Natural killer cell (primary cell): Measurements from ENCODE around the gene SCAPER. TPM values are rescaled to one million over a fixed set of nuclear protein-coding genes. Genes with fewer than 3 reads are reported as not detected.
A peak's percentile ranks its signal among the peaks of the same experiment; 100 is the strongest.

Source experiments
- ATAC-seq, 3 donors: fragments of 150-1000 bp in 2 of 3; fragments of 200-7000 bp in 1 of 3; cut with Tn5 transposase; 1 replicate in 1 of 3; 2 replicates in 2 of 3; pipeline ENCODE4 v1.10.0; 2021; ENCODE audit warnings: mild to moderate bottlenecking in 2 of 3, moderate library complexity in 2 of 3
- DNase-seq, 2 donors: peaks; one replicate each; pipeline versions ENCODE4 v3.0.0 to v3.0.0-alpha.2; 2013 to 2021; ENCODE audit warnings: mixed read lengths in 1 of 2
- H3K27ac ChIP-seq: one replicate; pipeline ENCODE4 v1.5.1; 2013; ENCODE audit warnings: mild to moderate bottlenecking, low read length
- H3K27me3 ChIP-seq: one replicate; pipeline ENCODE4 v1.6.1; 2013; ENCODE audit warnings: low read length; ENCODE audit not compliant: control insufficient read depth, insufficient read depth
- H3K36me3 ChIP-seq: one replicate; pipeline ENCODE4 v1.6.1; 2013; ENCODE audit warnings: low read length; ENCODE audit not compliant: control insufficient read depth, insufficient read depth
- H3K4me1 ChIP-seq: one replicate; pipeline ENCODE4 v1.6.1; 2013; ENCODE audit warnings: low read length; ENCODE audit not compliant: control insufficient read depth, insufficient read depth
- H3K4me3 ChIP-seq: one replicate; pipeline ENCODE4 v1.5.1; 2013; ENCODE audit warnings: low read length
- H3K9me3 ChIP-seq: one replicate; pipeline ENCODE4 v1.6.1; 2013; ENCODE audit warnings: low read length; ENCODE audit not compliant: control insufficient read depth, insufficient read depth
- H3K27ac Mint-ChIP-seq, 2 donors: one replicate each; pipeline ENCODE4 v1.8.0; 2022; ENCODE audit warnings: mild to moderate bottlenecking in 2 of 2, mixed read lengths in 2 of 2, moderate library complexity in 1 of 2
- H3K27me3 Mint-ChIP-seq, 2 donors: one replicate each; pipeline ENCODE4 v1.8.0; 2022; ENCODE audit warnings: low read depth in 2 of 2, mixed read lengths in 2 of 2
- H3K36me3 Mint-ChIP-seq: one replicate; pipeline ENCODE4 v1.8.0; 2022; ENCODE audit warnings: mixed read lengths
- H3K4me1 Mint-ChIP-seq, 2 donors: one replicate each; pipeline ENCODE4 v1.8.0; 2022; ENCODE audit warnings: mixed read lengths in 2 of 2
- H3K4me3 Mint-ChIP-seq: one replicate; pipeline ENCODE4 v1.8.0; 2022; ENCODE audit warnings: mild to moderate bottlenecking, moderate library complexity, mixed read lengths
- H3K9me3 Mint-ChIP-seq, 2 donors: one replicate each; pipeline ENCODE4 v1.8.0; 2022; ENCODE audit warnings: mixed read lengths in 2 of 2
- WGBS: methylation state at CpG from one replicate; pipeline ENCODE4 v1.1.7; 2013; ENCODE audit warnings: missing lambda C conversion rate; ENCODE audit not compliant: insufficient coverage; 5-methylcytosine and 5-hydroxymethylcytosine counted together
- intact Hi-C: fragments of 100-400 bp; cut with micrococcal nuclease; formaldehyde crosslinking; loops from one replicate; pipeline ENCODE4 v1.14.2; 2022
- total RNA-seq, 4 donors: library from RNA; stranded (reverse); fragments of 120-200 nt in 1 of 4; gene quantifications; one replicate each; pipeline versions ENCODE4 v1.2.3 to v1.2.4, GENCODE V29; 2013 to 2022
- TF ChIP-seq, protein P1 (sequence below): fragments of 200-600 bp; IDR thresholded peaks from one replicate; pipeline ENCODE4 v1.8.0; 2022; ENCODE audit warnings: antibody characterized with exemption

SCAPER gene
- total RNA-seq, 3 donors from 2014 or later (not counting 1 experiment from before 2014, with no cell fraction given): 48.1 to 53.6 (median 51.8) TPM

DNA sequence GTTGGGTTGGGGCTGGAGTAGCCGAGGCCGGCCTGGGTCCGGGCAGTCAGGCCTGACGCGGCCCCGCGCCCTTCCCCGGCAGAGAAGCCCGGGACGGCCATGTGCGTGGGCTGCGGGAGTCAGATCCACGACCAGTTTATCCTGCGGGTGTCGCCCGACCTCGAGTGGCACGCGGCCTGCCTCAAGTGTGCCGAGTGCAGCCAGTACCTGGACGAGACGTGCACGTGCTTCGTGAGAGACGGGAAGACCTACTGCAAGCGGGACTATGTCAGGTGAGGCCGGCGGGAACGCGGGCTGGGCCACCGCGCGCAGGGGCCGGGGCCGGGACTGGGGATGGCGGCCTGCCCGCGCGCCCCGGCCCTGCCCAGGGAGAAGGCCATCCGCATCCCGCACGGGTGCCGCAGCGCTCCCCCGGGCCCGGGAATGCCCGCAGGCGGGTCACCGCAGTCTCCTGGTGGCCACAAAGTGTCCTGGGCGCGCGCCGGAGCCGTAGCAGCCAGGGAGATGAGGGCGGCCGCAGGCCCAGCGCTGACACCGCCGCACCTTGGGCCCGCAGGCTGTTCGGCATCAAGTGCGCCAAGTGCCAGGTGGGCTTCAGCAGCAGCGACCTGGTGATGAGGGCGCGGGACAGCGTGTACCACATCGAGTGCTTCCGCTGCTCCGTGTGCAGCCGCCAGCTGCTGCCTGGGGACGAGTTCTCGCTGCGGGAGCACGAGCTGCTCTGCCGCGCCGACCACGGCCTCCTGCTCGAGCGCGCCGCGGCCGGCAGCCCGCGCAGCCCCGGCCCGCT is 567.2 kb downstream of the SCAPER start:
- no peak overlapping the region for H3K4me3 ChIP-seq
- Mint-ChIP-seq H3K27ac (peak overlapping the region in 1 of 2 donors; percentile 52), H3K27me3 (peaks cover 66 to 72% of the 10 kb centered on the region in 2 donors), H3K4me1 (peaks cover 59 to 70% of the 10 kb centered on the region in 2 donors), H3K9me3 (no peaks in the 10 kb centered on the region), H3K36me3 (no peaks in the 10 kb centered on the region), H3K4me3 (peak overlapping the region; percentile 70)
- TF ChIP-seq, protein P1, sequence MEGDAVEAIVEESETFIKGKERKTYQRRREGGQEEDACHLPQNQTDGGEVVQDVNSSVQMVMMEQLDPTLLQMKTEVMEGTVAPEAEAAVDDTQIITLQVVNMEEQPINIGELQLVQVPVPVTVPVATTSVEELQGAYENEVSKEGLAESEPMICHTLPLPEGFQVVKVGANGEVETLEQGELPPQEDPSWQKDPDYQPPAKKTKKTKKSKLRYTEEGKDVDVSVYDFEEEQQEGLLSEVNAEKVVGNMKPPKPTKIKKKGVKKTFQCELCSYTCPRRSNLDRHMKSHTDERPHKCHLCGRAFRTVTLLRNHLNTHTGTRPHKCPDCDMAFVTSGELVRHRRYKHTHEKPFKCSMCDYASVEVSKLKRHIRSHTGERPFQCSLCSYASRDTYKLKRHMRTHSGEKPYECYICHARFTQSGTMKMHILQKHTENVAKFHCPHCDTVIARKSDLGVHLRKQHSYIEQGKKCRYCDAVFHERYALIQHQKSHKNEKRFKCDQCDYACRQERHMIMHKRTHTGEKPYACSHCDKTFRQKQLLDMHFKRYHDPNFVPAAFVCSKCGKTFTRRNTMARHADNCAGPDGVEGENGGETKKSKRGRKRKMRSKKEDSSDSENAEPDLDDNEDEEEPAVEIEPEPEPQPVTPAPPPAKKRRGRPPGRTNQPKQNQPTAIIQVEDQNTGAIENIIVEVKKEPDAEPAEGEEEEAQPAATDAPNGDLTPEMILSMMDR: no peak
- no peaks in the 10 kb centered on the region for H3K9me3 ChIP-seq
- peaks cover 77% of the 10 kb centered on the region for H3K4me1 ChIP-seq
- WGBS: 6% methylated on average over 89 of the region's 89 CpGs
- H3K27ac ChIP-seq: no peak overlapping the region
- H3K36me3 ChIP-seq: no peaks in the 10 kb centered on the region
- intact Hi-C loops: no loop called here
- peak in 2 of 3 donors; percentile 12 to 33 for ATAC-seq
- DNase-seq: peak in 1 of 2 donors; percentile 60
- peaks cover 72% of the 10 kb centered on the region for H3K27me3 ChIP-seq

DNA sequence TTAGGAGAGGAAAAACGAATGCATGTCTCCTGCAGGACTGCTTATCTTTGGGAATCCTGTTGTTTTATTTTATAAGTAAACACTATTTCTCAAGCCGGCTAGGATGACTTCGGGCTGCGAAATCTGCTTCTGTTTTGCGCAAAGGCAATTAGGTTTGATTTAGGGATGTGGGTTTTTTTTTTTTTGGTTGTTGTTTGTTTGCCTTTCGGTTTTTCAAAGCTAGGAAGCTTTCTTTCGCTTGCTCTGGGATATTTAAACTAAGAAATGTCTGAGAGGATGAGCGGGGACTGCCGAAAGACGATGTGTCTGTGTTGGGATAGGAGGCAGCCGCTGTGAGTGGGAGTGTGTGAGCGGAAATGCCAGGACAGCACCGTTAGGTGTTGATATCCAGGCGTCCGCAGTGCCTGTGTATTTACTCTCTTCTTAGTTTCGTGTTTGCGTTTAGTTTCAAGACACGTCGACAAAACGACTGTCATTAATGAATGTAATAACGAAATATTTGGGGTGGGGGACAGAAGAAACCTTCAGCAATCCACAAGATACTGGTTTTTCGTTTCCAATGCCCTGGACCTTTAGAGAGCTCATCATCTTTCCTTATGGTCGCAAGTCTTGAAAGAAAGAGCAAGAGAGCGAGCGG is 568.0 kb downstream of the SCAPER start:
- 9% methylated on average over 25 of the region's 25 CpGs for WGBS
- Histone ChIP-seq H3K4me1 (peaks cover 74% of the 10 kb centered on the region), H3K9me3 (no peaks in the 10 kb centered on the region), H3K27me3 (peaks cover 70% of the 10 kb centered on the region), H3K36me3 (no peaks in the 10 kb centered on the region), H3K27ac (no peak overlapping the region), H3K4me3 (peak overlapping the region; percentile 8)
- peak in 1 of 2 donors; percentile 52 for DNase-seq
- Mint-ChIP-seq H3K4me3 (peak overlapping the region; percentile 70), H3K36me3 (no peaks in the 10 kb centered on the region), H3K27me3 (peaks cover 73 to 79% of the 10 kb centered on the region in 2 donors), H3K4me1 (peaks cover 59 to 68% of the 10 kb centered on the region in 2 donors), H3K9me3 (no peaks in the 10 kb centered on the region), H3K27ac (peak overlapping the region; percentile 35 to 52)
- TF ChIP-seq, protein P1: no peak
- no peak for ATAC-seq
- intact Hi-C loops: no loop called here

DNA sequence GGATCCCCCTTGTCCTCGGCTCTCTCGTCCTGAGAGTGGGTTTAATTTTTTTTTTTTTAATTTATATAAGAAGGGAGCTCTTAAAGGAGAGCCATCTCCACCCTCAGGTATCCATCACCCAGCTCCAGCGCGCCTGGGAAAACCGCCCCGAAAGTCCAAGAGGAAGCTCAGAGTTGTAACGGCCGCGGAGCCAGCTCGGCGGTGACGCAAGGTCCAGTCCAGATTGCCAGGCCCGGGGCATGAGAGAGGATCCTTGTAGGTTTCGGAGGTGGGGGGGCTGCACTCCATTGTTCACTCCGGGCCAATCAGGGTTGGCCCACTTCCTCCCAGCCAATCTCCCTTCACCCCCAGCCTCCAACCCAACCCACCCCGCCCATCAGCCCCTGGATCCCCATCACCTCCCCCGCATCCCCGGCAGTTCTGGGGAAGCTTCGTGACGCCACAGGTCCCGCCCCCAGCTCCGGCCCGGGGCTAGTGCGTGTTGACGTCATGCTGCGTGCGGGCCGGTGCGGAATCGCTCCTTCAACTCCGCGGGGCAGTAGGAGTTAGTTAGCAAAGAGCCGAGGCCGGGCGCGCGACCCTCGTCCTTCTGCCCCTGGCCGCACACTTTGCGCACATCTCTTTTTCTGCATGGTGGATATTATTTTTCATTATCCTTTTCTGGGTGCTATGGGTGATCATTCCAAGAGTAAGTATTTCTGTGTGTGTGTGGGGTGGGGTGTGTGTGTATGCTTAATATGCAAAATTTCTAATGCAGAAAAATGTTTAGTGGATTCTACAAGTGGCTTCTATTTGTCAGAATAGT is 568.7 kb downstream of the SCAPER start, which contains the start of gene ISL2:
Gene ISL2, plus strand, starts transcription at position 520 of the 805 bp plus-strand sequence. Its CDS starts 111 bp downstream, at position 631.
- intact Hi-C loops: no loop called here
- H3K27ac ChIP-seq: no peak within 1 kb of the TSS
- no peaks in the 10 kb centered on the region for H3K36me3 ChIP-seq
- Mint-ChIP-seq H3K36me3 (no peaks in the 10 kb centered on the region), H3K27ac (peak within 1 kb of the TSS; percentile 35 to 52), H3K4me3 (peak within 1 kb of the TSS; percentile 84), H3K9me3 (no peaks in the 10 kb centered on the region), H3K4me1 (peaks cover 52 to 61% of the 10 kb centered on the region in 2 donors), H3K27me3 (peaks cover 65 to 71% of the 10 kb centered on the region in 2 donors)
- H3K4me1 ChIP-seq: peaks cover 67% of the 10 kb centered on the region
- ATAC-seq (peak in 2 of 3 donors; percentile 15 to 36), DNase-seq (peak in 1 of 2 donors; percentile 74)
- 3% methylated on average over 36 of the region's 40 CpGs for WGBS
- H3K9me3 ChIP-seq: no peaks in the 10 kb centered on the region
- TF ChIP-seq, protein P1: no peak
- peak within 1 kb of the TSS; percentile 8 for H3K4me3 ChIP-seq
- peaks cover 62% of the 10 kb centered on the region for H3K27me3 ChIP-seq
